GM12891 (cell line): ENCODE measurements around the gene NOL12.

ENCODE experiments used
- POLR2A ChIP-seq: IDR thresholded peaks from 2 replicates; pipeline ENCODE4 v1.6.1; 2011; ENCODE audit warnings: low read depth, low read length, control low read depth
- POLR2AphosphoS5 ChIP-seq: IDR thresholded peaks from 2 replicates; pipeline ENCODE4 v1.6.1; 2011; ENCODE audit warnings: low read depth, low read length, control low read depth
- TAF1 ChIP-seq: IDR thresholded peaks from 2 replicates; pipeline ENCODE4 v1.6.1; 2011; ENCODE audit warnings: low read depth, low read length, control low read depth

DNA sequence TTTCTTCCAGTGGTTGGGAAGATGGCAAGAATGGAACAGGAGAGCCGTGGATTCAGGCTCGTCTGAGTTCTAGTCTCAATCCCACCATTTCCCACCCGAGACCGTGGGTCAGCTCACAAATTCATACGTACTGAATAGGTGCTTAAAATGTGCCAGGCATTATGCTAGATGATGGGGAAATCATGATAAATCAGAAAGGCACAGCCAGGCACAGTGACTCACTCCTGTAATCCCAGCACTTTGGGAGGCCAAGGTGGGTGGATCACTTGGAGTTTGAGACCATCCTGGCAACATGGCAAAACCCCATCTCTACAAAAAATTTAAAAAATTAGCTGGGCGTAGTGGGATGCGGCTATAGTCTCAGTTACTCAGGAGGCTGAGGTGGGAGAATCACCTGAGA lies 17.8 kb downstream of the NOL12 start:
- TF ChIP-seq POLR2A (no peak), TAF1 (no peak), POLR2AphosphoS5 (no peak)
